A673 (cell line): ENCODE data around the gene ANKZF1. TPM values are rescaled to one million over a fixed set of nuclear protein-coding genes. Genes with fewer than 3 reads are reported as not detected.

ENCODE experiments used
- BruUV-seq: library from RNA; stranded (reverse); fragments of 400-500 nt; replicated peaks from 2 replicates; lab custom pipeline; 2021; lab: Mats Ljungman, UMichigan
- CTCF ChIA-PET: fragments of 300-600 bp; sonication (Branson Sonifier 250); formaldehyde crosslinking; loops from one replicate; lab custom pipeline; 2022; ENCODE audit warnings: antibody characterized with exemption; lab: Charles Lee
- POLR2A ChIA-PET: fragments of 300-600 bp; sonication (Branson Sonifier 250); formaldehyde crosslinking; loops from one replicate; lab custom pipeline; 2022; ENCODE audit warnings: antibody characterized with exemption; ENCODE audit not compliant: low non-redundant PET; lab: Charles Lee
- DNase-seq: peaks from one replicate; pipeline ENCODE4 v3.0.0-alpha.2; 2015; ENCODE audit warnings: low spot score
- H3K27ac ChIP-seq: fragments of 200-600 bp; sonication (generic); 2 replicates; pipeline ENCODE4 v1.5.1; 2016; ENCODE audit warnings: mixed run types, low read depth, mild to moderate bottlenecking, mixed read lengths, antibody characterized with exemption, low read length; ENCODE audit not compliant: poor library complexity, severe bottlenecking
- H3K27me3 ChIP-seq: fragments of 200-600 bp; sonication (generic); replicated peaks from 2 replicates; pipeline ENCODE4 v1.6.1; 2017; ENCODE audit warnings: mixed run types, low read depth, mild to moderate bottlenecking, mixed read lengths, antibody characterized with exemption, low read length; ENCODE audit not compliant: insufficient read depth, poor library complexity
- H3K36me3 ChIP-seq: fragments of 200-600 bp; sonication (generic); 2 replicates; pipeline ENCODE4 v1.6.1; 2016; ENCODE audit warnings: mixed run types, mild to moderate bottlenecking, mixed read lengths, antibody characterized with exemption, low read length; ENCODE audit not compliant: insufficient read depth, poor library complexity, severe bottlenecking
- H3K4me1 ChIP-seq: fragments of 200-600 bp; sonication (generic); 2 replicates; pipeline ENCODE4 v1.6.1; 2017; ENCODE audit warnings: mixed run types, mild to moderate bottlenecking, mixed read lengths, antibody characterized with exemption, low read length; ENCODE audit not compliant: insufficient read depth, poor library complexity, severe bottlenecking
- H3K4me3 ChIP-seq: fragments of 200-600 bp; sonication (generic); 2 replicates; pipeline ENCODE4 v1.5.1; 2016; ENCODE audit warnings: low read depth, mixed run types, mild to moderate bottlenecking, mixed read lengths, low read length; ENCODE audit not compliant: poor library complexity, severe bottlenecking
- H3K9me3 ChIP-seq: fragments of 200-600 bp; sonication (generic); 2 replicates; pipeline ENCODE4 v1.6.1; 2016; ENCODE audit warnings: mixed run types, low read depth, mild to moderate bottlenecking, mixed read lengths, antibody characterized with exemption, low read length; ENCODE audit not compliant: poor library complexity, severe bottlenecking
- EZH2 ChIP-seq: fragments of 200-600 bp; sonication (generic); IDR thresholded peaks from 2 replicates; pipeline ENCODE4 v1.6.1; 2017; ENCODE audit warnings: borderline replicate concordance, low read depth, mild to moderate bottlenecking, mixed read lengths, antibody characterized with exemption, low read length; ENCODE audit not compliant: poor library complexity, severe bottlenecking
- intact Hi-C: fragments of 100-400 bp; cut with micrococcal nuclease; formaldehyde crosslinking; loops from one replicate; pipeline ENCODE4 v1.10.0; 2022; ENCODE audit not compliant: unreplicated experiment
- total RNA-seq: library from RNA; stranded (reverse); gene quantifications from 2 replicates; pipeline ENCODE4 v1.2.3, GENCODE V29; 2021
- TF ChIP-seq, protein P1 (sequence below): fragments of 300-800, 200-600 bp; sonication (generic); conservative IDR thresholded peaks from 2 replicates; pipeline ENCODE4 v1.5.1; 2017; ENCODE audit warnings: low read depth, mild to moderate bottlenecking, antibody characterized with exemption, low read length, moderate library complexity, mixed read lengths

ANKZF1 gene
- total RNA-seq, 1 experiment from 2014 or later, result 30.6 TPM

- Histone ChIP-seq H3K4me1 (peaks cover 15% of the 10 kb centered on the region), H3K36me3 (peaks cover 62% of the 10 kb centered on the region), H3K27ac (no peak overlapping the region), H3K4me3 (no peak overlapping the region), H3K27me3 (no peaks in the 10 kb centered on the region), H3K9me3 (no peaks in the 10 kb centered on the region)
- DNase-seq, result no peak
- intact Hi-C loops, result no loop called here
- TF ChIP-seq, protein P1, sequence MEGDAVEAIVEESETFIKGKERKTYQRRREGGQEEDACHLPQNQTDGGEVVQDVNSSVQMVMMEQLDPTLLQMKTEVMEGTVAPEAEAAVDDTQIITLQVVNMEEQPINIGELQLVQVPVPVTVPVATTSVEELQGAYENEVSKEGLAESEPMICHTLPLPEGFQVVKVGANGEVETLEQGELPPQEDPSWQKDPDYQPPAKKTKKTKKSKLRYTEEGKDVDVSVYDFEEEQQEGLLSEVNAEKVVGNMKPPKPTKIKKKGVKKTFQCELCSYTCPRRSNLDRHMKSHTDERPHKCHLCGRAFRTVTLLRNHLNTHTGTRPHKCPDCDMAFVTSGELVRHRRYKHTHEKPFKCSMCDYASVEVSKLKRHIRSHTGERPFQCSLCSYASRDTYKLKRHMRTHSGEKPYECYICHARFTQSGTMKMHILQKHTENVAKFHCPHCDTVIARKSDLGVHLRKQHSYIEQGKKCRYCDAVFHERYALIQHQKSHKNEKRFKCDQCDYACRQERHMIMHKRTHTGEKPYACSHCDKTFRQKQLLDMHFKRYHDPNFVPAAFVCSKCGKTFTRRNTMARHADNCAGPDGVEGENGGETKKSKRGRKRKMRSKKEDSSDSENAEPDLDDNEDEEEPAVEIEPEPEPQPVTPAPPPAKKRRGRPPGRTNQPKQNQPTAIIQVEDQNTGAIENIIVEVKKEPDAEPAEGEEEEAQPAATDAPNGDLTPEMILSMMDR, result no peak
- TF ChIP-seq EZH2, result no peak
- no TSS peak for BruUV-seq
- CTCF ChIA-PET, result interaction anchor here (0.8 kb wide), 1 partner anchor 39 kb away, joined by 7 read pairs; no protein-coding TSS in a partner anchor
- POLR2A ChIA-PET, result no interaction called here
Observed at GRCh38 chr2:219210886-219211362, 18.7 kb upstream of the ANKZF1 start.

- DNase-seq, result no peak
- POLR2A ChIA-PET, result no interaction called here
- no peak overlapping the region for H3K4me3 ChIP-seq
- CTCF ChIA-PET, result no interaction called here
- no peak overlapping the region for H3K27ac ChIP-seq
- BruUV-seq, result no TSS peak
- H3K9me3 ChIP-seq, result no peaks in the 10 kb centered on the region
- H3K27me3 ChIP-seq, result no peaks in the 10 kb centered on the region
- peaks cover 19% of the 10 kb centered on the region for H3K4me1 ChIP-seq
- peaks cover 71% of the 10 kb centered on the region for H3K36me3 ChIP-seq
- no peak for TF ChIP-seq EZH2
- TF ChIP-seq, protein P1, result no peak
- intact Hi-C loops, result loop anchor here (1.0 kb wide), 1 partner anchor 81 kb away; no protein-coding TSS in a partner anchor
Observed at GRCh38 chr2:219213026-219213415, 16.6 kb upstream of the ANKZF1 start.

- TF ChIP-seq, protein P1, result no peak
- TF ChIP-seq EZH2, result no peak
- CTCF ChIA-PET, result no interaction called here
- Histone ChIP-seq H3K4me1 (peaks cover 19% of the 10 kb centered on the region), H3K4me3 (no peak overlapping the region), H3K36me3 (peaks cover 69% of the 10 kb centered on the region), H3K27ac (no peak overlapping the region), H3K9me3 (no peaks in the 10 kb centered on the region), H3K27me3 (no peaks in the 10 kb centered on the region)
- DNase-seq, result no peak
- intact Hi-C loops, result loop anchor here (1.0 kb wide), 1 partner anchor 81 kb away; no protein-coding TSS in a partner anchor
- POLR2A ChIA-PET, result no interaction called here
- no TSS peak for BruUV-seq
Observed at GRCh38 chr2:219213486-219214071, 16.0 kb upstream of the ANKZF1 start.
